ENCODE measurements around the gene KLK1. TPM values are rescaled to one million over a fixed set of nuclear protein-coding genes. Genes with fewer than 3 reads are reported as not detected.

The KLK1 gene
- total and polyA plus RNA-seq, 10 of the 15 experiments (the other 5 are each of a cell fraction or from before 2014, with no cell fraction given), result 3.4 to 27.5 (median 20.2) TPM

DNA sequence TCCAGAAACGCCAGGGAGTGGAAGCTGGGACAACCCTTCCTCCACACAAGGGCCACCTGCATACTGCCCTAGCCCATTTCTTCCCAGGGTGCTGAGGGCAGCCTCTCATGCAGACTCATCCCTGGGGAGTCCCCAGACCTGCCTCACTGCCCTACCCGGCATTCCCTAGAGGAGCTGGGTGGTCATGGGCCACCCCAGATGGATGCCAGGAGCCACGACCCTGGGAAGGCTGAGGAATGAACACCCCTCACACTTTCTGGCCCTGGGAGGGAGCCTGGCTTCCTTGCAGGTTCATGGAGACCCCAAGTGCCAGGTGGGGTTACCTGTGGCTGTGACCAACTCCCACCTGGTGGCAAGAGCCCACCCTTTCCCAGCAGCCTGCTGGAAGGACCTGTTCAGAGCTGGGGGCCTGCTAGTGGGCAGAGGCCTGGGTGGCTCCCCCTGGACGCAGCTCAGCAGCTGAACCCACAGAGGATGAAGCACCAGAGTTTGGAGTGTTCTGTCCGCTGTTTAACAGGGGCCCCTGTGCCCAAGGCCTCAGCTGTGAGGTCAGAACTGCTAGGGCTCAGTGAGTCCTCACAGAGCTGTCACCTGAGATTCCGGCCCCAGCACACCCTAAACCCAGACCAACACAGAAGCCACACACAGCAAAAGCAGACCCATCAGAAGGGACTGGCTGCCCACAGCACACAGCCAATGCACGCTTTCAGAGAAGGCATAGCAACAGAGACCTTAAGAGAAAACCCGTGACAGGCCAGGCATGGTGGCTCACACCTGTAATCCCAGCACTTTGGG, 26.8 kb downstream of the KLK1 start:
- intact Hi-C loops (cut with micrococcal nuclease; ENCODE audit: unreplicated experiment) (no loop called here), in situ Hi-C loops (cut with MboI) (no loop called here)
- Histone ChIP-seq H2AFZ (ENCODE audit: control insufficient read depth, low read depth, low read length) (no peak overlapping the region), H3K4me1 (ENCODE audit: control insufficient read depth, insufficient read depth, low read length) (peaks cover 5% of the 10 kb centered on the region), H3K36me3 (ENCODE audit: control insufficient read depth in 2 of 2, insufficient read depth in 2 of 2, low read length in 1 of 2) (peaks cover 21 to 34% of the 10 kb centered on the region in 2 experiments), H3K4me3 (no peak overlapping the region), H3K79me2 (ENCODE audit: control insufficient read depth, insufficient read depth, low read length) (peaks cover 21% of the 10 kb centered on the region), H3K9me3 (replicated peaks; ENCODE audit: control insufficient read depth, insufficient read depth, low read length) (no peaks in the 10 kb centered on the region), H4K20me1 (ENCODE audit: control insufficient read depth, insufficient read depth) (peaks cover 8% of the 10 kb centered on the region), H3K27ac (ENCODE audit: control insufficient read depth, insufficient read depth) (no peak overlapping the region), H3K27me3 (replicated peaks in 1 of 2; ENCODE audit: control insufficient read depth in 2 of 2, insufficient read depth in 2 of 2, low read length in 1 of 2) (no peaks in the 10 kb centered on the region), H3K9ac (ENCODE audit: control insufficient read depth, insufficient read depth, low read length) (no peak overlapping the region), H3K4me2 (ENCODE audit: control insufficient read depth, insufficient read depth) (no peak overlapping the region)
- ChIA-PET SMC1A (ENCODE audit: uncharacterized antibody, unreplicated experiment) (interaction anchor here (2.0 kb wide), 1 partner anchor 125 kb away, joined by 7 read pairs; no protein-coding TSS in a partner anchor), POLR2A (no interaction called here), CTCF (interaction anchor here (3.4 kb wide), 1 partner anchor 125 kb away, joined by 24 read pairs; no protein-coding TSS in a partner anchor), RAD21 (ENCODE audit: unreplicated experiment) (interaction anchor here (6.7 kb wide), 1 partner anchor 125 kb away, joined by 35 read pairs; no protein-coding TSS in a partner anchor)
- ATAC-seq, result no peak
- 42% methylated on average over 8 of the region's 8 CpGs for WGBS (ENCODE audit: insufficient coverage, insufficient replicate concordance, low lambda C conversion rate, missing lambda C conversion rate)
- FAIRE-seq, result no peak
- no peak for DNase-seq (ENCODE audit: low read depth, low spot score)
- BruUV-seq (replicated peaks), result no TSS peak
- TF ChIP-seq CBX5 (IDR thresholded peaks at IDR 0.05; ENCODE audit: low read depth) (no peak), ZNF24 (IDR thresholded peaks at IDR 0.05) (no peak), POLR2AphosphoS2 (IDR thresholded peaks at IDR 0.05; ENCODE audit: low read depth, low read length) (peak; percentile 23), TAF1 (IDR thresholded peaks at IDR 0.05; ENCODE audit: borderline replicate concordance, low read depth, low read length) (no peak), BACH1 (IDR thresholded peaks at IDR 0.05; ENCODE audit: borderline replicate concordance) (no peak), FOXK2 (IDR thresholded peaks at IDR 0.05) (no peak), ELK1 (IDR thresholded peaks at IDR 0.05; ENCODE audit: low read depth, low read length) (no peak), SUZ12 (IDR thresholded peaks at IDR 0.05; ENCODE audit: unreplicated experiment) (no peak), YBX1 (IDR thresholded peaks at IDR 0.05) (no peak), BCL3 (IDR thresholded peaks at IDR 0.05; ENCODE audit: borderline replicate concordance, insufficient read depth, low read depth, low read length, poor library complexity, severe bottlenecking) (peak; percentile 34), POLR2A (IDR thresholded peaks at IDR 0.05; ENCODE audit: low read depth, low read length) (peak; percentile 72), IRF4 (IDR thresholded peaks at IDR 0.05; ENCODE audit: low read depth, low read length) (no peak), POLR2AphosphoS5 (IDR thresholded peaks at IDR 0.05; ENCODE audit: low read length) (peak; percentile 11; the same call in 1 of the 2 replicates), BCL11A (IDR thresholded peaks at IDR 0.05; ENCODE audit: low read depth, low read length) (no peak), SMAD5 (IDR thresholded peaks at IDR 0.05; ENCODE audit: low read depth) (0 out of 2 replicates have a peak, but pooled peaks have one; percentile 25), MEF2A (IDR thresholded peaks at IDR 0.05; ENCODE audit: insufficient read depth, low read depth, low read length) (no peak), POU2F2 (IDR thresholded peaks at IDR 0.05; ENCODE audit: borderline replicate concordance, low read depth, low read length) (peak; percentile 9; the same call in 1 of the 3 replicates)
- TF ChIP-seq, protein P1, sequence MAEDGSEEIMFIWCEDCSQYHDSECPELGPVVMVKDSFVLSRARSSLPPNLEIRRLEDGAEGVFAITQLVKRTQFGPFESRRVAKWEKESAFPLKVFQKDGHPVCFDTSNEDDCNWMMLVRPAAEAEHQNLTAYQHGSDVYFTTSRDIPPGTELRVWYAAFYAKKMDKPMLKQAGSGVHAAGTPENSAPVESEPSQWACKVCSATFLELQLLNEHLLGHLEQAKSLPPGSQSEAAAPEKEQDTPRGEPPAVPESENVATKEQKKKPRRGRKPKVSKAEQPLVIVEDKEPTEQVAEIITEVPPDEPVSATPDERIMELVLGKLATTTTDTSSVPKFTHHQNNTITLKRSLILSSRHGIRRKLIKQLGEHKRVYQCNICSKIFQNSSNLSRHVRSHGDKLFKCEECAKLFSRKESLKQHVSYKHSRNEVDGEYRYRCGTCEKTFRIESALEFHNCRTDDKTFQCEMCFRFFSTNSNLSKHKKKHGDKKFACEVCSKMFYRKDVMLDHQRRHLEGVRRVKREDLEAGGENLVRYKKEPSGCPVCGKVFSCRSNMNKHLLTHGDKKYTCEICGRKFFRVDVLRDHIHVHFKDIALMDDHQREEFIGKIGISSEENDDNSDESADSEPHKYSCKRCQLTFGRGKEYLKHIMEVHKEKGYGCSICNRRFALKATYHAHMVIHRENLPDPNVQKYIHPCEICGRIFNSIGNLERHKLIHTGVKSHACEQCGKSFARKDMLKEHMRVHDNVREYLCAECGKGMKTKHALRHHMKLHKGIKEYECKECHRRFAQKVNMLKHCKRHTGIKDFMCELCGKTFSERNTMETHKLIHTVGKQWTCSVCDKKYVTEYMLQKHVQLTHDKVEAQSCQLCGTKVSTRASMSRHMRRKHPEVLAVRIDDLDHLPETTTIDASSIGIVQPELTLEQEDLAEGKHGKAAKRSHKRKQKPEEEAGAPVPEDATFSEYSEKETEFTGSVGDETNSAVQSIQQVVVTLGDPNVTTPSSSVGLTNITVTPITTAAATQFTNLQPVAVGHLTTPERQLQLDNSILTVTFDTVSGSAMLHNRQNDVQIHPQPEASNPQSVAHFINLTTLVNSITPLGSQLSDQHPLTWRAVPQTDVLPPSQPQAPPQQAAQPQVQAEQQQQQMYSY (CRISPR knock-in tag; IDR thresholded peaks at IDR 0.05), result no peak
